ENCODE results near the gene EPS15.

DNA sequence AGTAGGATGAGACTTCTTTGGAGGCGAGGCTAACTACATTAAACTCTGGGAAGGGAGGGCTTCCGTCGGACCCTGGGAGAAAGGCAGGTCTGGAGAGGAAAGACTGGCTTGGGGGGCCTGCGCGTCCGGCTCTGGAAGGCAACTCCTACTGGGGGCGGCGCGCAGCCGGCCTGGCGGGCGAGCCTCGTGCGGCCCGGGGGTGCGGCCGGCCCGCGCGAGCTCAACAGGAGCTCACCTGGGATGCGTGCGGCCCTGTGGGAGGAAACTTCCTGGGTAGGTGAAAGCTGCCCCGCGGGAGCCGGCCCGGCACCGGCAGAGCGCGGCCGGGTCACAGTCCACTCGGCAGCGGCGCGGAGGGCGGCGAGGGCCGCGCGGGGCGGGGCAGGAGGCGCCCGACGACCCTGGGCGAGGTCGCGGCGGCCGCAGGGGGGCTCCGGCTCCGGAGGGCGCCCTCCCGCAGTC lies 449 bp downstream of the EPS15 start:
- TF ChIP-seq, protein P1, sequence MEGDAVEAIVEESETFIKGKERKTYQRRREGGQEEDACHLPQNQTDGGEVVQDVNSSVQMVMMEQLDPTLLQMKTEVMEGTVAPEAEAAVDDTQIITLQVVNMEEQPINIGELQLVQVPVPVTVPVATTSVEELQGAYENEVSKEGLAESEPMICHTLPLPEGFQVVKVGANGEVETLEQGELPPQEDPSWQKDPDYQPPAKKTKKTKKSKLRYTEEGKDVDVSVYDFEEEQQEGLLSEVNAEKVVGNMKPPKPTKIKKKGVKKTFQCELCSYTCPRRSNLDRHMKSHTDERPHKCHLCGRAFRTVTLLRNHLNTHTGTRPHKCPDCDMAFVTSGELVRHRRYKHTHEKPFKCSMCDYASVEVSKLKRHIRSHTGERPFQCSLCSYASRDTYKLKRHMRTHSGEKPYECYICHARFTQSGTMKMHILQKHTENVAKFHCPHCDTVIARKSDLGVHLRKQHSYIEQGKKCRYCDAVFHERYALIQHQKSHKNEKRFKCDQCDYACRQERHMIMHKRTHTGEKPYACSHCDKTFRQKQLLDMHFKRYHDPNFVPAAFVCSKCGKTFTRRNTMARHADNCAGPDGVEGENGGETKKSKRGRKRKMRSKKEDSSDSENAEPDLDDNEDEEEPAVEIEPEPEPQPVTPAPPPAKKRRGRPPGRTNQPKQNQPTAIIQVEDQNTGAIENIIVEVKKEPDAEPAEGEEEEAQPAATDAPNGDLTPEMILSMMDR (IDR thresholded peaks at IDR 0.05; ENCODE audit: low read length) = no peak
- TF ChIP-seq EZH2 (optimal IDR thresholded peaks at IDR 0.05; ENCODE audit: low read depth, low read length) (no peak), EZH2phosphoT487 (IDR thresholded peaks at IDR 0.05; ENCODE audit: low read length) (no peak)

All from MM.1S (cell line).